ENCODE results near the gene STXBP5L. TPM values are rescaled to one million over a fixed set of nuclear protein-coding genes. Genes with fewer than 3 reads are reported as not detected.

STXBP5L gene
- total RNA-seq, 6 experiments from 2014 or later, result not detected

DNA sequence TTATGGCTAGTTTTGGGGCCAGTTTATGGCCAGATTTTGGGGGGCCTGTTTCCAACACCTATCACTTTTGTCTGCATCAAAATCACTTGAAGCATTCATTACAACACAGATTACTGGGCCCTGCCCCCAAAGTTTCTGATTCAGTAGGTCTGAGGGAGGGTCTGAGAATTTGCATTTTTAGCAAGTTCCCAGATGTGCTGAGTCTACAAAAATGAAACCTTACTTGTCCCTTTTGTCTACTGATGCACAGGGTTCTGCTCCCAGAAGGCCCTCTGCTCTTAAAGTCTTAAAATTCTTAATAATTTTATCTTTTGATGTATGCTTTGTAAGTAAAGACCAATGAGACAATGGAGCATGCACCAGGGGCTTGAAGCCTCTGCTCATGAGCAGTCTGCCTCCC, 491.8 kb downstream of the STXBP5L start:
- intact Hi-C loops (cut with DNase I), result no loop called here
- Histone ChIP-seq H3K27me3 (no peaks in the 10 kb centered on the region), H3K4me1 (no peaks in the 10 kb centered on the region), H3K4me3 (no peak overlapping the region), H3K36me3 (no peaks in the 10 kb centered on the region), H3K9me3 (no peaks in the 10 kb centered on the region), H3K27ac (no peak overlapping the region)
- ATAC-seq (no peak), DNase-seq (no peak)
- TF ChIP-seq POLR2A (IDR thresholded peaks at IDR 0.05), result no peak
- TF ChIP-seq, protein P1, sequence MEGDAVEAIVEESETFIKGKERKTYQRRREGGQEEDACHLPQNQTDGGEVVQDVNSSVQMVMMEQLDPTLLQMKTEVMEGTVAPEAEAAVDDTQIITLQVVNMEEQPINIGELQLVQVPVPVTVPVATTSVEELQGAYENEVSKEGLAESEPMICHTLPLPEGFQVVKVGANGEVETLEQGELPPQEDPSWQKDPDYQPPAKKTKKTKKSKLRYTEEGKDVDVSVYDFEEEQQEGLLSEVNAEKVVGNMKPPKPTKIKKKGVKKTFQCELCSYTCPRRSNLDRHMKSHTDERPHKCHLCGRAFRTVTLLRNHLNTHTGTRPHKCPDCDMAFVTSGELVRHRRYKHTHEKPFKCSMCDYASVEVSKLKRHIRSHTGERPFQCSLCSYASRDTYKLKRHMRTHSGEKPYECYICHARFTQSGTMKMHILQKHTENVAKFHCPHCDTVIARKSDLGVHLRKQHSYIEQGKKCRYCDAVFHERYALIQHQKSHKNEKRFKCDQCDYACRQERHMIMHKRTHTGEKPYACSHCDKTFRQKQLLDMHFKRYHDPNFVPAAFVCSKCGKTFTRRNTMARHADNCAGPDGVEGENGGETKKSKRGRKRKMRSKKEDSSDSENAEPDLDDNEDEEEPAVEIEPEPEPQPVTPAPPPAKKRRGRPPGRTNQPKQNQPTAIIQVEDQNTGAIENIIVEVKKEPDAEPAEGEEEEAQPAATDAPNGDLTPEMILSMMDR (IDR thresholded peaks at IDR 0.05), result no peak

DNA sequence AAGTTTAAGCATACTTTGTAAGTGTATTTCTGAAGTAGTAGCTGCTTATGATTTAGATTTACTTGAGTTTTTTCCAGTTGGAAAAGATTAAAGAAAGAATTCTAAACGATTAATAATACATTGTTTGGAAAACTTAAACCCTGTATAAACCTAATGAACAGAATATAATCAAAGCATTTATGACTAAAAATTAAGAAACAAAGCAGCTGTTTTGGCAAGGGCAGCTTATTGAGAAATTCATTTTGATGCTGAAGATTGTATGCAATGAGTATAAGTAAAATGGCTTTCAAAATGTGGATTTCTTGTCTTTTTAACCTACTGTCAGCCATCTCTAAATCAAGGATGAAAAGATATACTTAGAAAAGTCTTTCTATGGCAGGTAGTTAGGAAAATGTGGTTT, 497.6 kb downstream of the STXBP5L start:
- H3K36me3 ChIP-seq, result no peaks in the 10 kb centered on the region
- no peak for ATAC-seq
- no peak for DNase-seq
- no peaks in the 10 kb centered on the region for H3K4me1 ChIP-seq
- H3K4me3 ChIP-seq, result no peak overlapping the region
- H3K27me3 ChIP-seq, result no peaks in the 10 kb centered on the region
- 39% methylated on average over 1 of the region's 1 CpG for WGBS (ENCODE audit: insufficient coverage, low coverage, low lambda C conversion rate, missing lambda C conversion rate)
- intact Hi-C loops (cut with DNase I), result no loop called here
- no peaks in the 10 kb centered on the region for H3K9me3 ChIP-seq
- TF ChIP-seq POLR2A (IDR thresholded peaks at IDR 0.05), result no peak
- TF ChIP-seq, protein P1 (IDR thresholded peaks at IDR 0.05), result no peak
- H3K27ac ChIP-seq, result no peak overlapping the region

DNA sequence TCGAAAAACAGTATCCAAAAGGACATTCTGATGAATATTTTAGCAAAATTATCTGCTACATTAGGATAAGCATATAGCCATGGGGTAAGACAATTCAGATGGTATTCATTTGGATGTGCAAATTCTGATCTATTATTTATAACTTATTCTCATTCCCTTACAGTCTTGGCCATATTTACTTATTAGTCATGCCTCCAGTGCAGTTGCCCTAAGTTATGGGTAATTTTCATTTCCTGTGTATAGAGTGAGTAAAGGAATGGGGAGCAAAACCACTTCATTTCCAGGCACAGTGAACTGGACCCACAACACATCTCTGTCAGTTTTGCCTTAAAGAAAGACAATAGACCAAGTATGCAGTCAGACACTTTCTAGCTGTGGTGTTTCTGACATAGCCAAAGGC, 503.5 kb downstream of the STXBP5L start:
- TF ChIP-seq POLR2A (IDR thresholded peaks at IDR 0.05), result no peak
- TF ChIP-seq, protein P1 (IDR thresholded peaks at IDR 0.05), result no peak
- Histone ChIP-seq H3K27ac (no peak overlapping the region), H3K4me3 (no peak overlapping the region), H3K9me3 (no peaks in the 10 kb centered on the region), H3K36me3 (no peaks in the 10 kb centered on the region), H3K4me1 (no peaks in the 10 kb centered on the region), H3K27me3 (no peaks in the 10 kb centered on the region)
- DNase-seq, result no peak
- 73% methylated on average over 1 of the region's 1 CpG for WGBS (ENCODE audit: insufficient coverage, low coverage, low lambda C conversion rate, missing lambda C conversion rate)
- intact Hi-C loops (cut with DNase I), result no loop called here
- ATAC-seq, result no peak

DNA sequence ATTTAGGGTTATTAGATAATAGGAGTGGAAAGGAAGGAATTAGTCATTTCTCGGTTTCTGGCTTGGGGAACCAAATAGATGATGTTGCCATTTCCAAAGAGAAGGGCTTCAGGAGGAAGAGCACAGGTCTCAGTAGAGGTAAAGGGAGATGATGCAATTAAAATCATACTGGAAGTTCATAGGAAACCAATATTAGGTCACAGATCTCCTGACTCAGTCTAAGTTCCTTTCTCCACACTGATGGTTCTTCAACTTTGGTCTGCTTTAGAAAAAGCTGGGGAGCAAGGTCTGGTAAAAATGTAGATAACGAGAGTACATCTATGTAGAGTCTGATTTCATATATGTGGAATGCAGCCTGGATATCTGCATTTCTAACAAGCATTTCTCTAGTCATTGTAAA, 506.9 kb downstream of the STXBP5L start:
- no peaks in the 10 kb centered on the region for H3K4me1 ChIP-seq
- H3K9me3 ChIP-seq, result no peaks in the 10 kb centered on the region
- no peak for TF ChIP-seq POLR2A (IDR thresholded peaks at IDR 0.05)
- TF ChIP-seq, protein P1 (IDR thresholded peaks at IDR 0.05), result no peak
- H3K27ac ChIP-seq, result no peak overlapping the region
- no peaks in the 10 kb centered on the region for H3K27me3 ChIP-seq
- intact Hi-C loops (cut with DNase I), result no loop called here
- H3K4me3 ChIP-seq, result no peak overlapping the region
- DNase-seq (no peak), ATAC-seq (no peak)
- H3K36me3 ChIP-seq, result no peaks in the 10 kb centered on the region
- 68% methylated on average over 2 of the region's 2 CpGs for WGBS (ENCODE audit: insufficient coverage, low coverage, low lambda C conversion rate, missing lambda C conversion rate)

- H3K36me3 ChIP-seq, result no peaks in the 10 kb centered on the region
- H3K4me1 ChIP-seq, result no peaks in the 10 kb centered on the region
- H3K9me3 ChIP-seq, result no peaks in the 10 kb centered on the region
- H3K27ac ChIP-seq, result no peak overlapping the region
- intact Hi-C loops (cut with DNase I), result no loop called here
- no peak overlapping the region for H3K4me3 ChIP-seq
- no peak for TF ChIP-seq POLR2A (IDR thresholded peaks at IDR 0.05)
- TF ChIP-seq, protein P1 (IDR thresholded peaks at IDR 0.05), result no peak
- no peaks in the 10 kb centered on the region for H3K27me3 ChIP-seq
- DNase-seq (no peak), ATAC-seq (no peak)
- 85% methylated on average over 6 of the region's 6 CpGs for WGBS (ENCODE audit: insufficient coverage, low coverage, low lambda C conversion rate, missing lambda C conversion rate)
Observed at GRCh38 chr3:121418182-121418581, 510.2 kb downstream of the STXBP5L start.
